A204.1 (cell line): Measurements from ENCODE around the gene ABCA5.

Experiments used
- FAIRE-seq: peaks from 2 replicates; lab custom pipeline; 2012; peaks lifted over from hg19 to GRCh38; lab: Jason Lieb, UNC

Gene ABCA5

GRCh38 chr17:69254187-69254586, 72.7 kb downstream of the ABCA5 start:
- no peak for FAIRE-seq

DNA sequence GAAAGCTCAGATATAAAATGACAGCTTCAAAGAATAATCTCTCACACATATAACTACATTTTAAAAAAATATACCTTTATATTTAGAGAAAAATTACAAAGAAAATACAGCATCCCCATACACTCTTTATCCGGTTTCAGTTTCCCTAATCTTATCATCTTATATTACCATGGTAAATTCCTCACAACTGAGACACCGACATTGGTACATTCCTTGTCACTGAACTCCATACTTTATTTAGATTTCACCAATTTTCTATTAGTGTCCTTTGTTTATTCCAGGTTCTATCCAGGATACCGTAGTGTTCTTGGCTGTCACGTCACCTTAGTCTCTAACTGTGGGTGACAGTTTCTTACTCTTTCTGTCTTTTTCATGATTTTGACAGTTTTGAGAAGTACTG, 76.3 kb downstream of the ABCA5 start:
- no peak for FAIRE-seq

- FAIRE-seq, result peak; percentile 97
Measured at GRCh38 chr17:69246726-69247375, 80.1 kb downstream of the ABCA5 start.

- no peak for FAIRE-seq
Measured at GRCh38 chr17:69246202-69246601, 80.7 kb downstream of the ABCA5 start.

- FAIRE-seq, result no peak
Measured at GRCh38 chr17:69245617-69246016, 81.3 kb downstream of the ABCA5 start.

DNA sequence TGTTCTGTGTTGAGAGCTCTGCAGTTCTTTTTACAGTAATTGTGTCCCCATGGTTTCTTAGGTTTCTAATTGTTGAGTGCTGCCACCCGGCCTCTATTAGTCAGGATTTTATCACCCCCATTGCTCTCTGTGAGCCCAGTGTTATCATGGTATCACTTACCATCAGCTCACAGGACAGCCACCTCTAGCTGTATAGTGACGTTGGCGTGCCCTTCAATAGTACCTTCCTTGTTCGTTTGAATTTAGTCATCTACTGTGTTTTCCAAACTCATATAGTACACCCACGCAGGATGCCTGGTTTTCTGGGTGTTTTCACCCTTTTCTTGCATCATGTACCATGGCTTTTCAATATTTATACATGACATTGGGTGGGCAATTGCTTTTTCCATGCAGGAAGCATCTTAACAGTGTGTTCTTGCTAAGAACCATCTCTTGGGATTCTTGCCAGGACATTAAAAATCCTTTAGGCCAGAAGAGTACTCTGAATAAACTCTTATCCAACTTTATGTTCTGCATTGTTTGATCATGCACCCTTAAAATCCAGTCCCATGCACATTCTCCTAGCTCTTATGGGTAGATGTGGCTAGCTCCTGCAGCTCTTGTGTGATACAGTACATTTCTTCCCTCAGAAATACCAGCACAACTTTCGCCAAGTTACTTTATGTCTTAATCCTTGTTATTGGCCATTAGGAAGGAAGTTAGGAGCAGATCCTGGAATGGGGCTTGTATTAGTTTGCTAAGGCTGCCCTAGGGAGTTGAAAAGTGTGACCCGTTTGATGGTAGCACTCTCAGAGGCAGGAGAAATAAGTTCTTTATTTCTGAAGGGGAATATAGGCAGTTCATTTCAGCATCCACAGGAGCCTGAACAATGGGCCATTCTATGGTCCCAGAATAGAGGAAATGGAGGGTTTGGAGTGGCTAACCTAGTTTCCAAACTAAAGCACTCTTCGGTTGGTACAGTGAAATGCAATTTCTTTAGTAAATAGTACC, 87.0 kb downstream of the ABCA5 start:
- no peak for FAIRE-seq

DNA sequence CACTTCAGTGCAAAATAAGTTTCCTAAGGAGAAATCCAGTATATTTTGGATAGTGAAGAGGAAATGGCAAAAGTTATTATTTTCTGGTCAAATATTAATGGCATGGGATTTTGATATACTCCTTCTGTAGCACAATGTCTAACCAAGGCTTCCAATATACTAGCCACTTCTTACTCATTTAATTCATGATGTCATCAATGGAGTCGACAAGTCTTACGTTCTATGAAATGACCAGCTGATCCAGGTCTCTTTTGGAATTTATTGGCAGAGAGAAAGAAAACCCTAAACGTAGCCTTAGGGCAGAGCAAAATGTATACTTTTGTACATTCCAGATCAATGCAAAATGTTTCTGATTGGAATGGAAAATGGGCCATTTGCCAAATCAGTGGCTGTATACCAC, 90.0 kb downstream of the ABCA5 start:
- FAIRE-seq, result no peak

DNA sequence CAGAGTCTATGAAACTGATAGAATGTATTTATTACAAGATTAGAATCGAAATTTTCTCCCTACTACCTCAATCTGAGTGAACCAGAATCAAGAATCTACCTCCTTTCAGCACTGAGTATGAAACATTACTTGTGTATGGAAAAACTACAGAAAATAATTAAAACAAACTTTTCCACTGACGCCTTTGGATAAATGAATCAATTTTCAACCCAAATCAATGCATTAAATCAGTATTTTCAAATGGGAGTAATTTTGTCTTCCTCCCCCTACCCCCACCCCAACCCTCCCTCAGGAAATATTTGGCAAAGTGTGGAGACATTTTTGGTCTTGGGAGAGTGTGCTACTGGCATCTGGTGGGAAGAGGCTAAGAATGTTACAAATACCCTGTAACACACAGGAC, 90.5 kb downstream of the ABCA5 start:
- no peak for FAIRE-seq

DNA sequence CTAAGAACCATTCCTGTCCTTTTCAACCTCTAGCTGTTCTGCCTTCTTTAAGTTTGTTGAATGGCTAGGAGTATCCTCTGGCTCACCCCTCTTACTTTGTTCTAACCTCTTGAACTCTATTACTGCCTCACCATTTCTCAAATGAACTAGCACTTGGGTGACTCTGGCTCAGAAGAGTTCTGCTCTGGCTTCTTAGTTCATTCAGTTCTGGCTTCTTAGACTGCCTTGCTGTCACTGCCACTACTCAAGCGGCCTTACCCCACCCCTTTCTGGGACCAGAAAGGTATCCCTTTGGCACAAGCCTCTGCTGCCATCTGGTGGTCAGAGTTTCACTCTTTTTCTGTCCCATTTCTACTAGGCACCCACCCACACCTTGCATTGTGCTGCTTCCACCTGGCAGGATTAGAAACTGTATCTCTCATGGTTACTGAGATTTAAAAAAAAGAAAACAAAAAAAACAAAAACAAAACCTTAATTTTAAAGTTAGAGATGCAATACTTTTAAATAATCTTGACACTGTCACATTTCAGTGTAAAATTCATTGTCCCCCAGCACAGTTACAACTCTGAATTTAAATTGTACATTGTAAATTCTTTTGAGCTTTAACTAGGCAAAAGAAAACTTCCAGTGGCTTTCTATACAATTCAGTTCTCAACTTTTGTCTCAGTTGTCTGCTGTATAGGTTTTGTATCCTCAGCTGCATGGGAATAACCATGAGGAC, 91.4 kb downstream of the ABCA5 start:
- FAIRE-seq, result no peak

GRCh38 chr17:69232650-69233049, 94.3 kb downstream of the ABCA5 start:
- FAIRE-seq, result no peak

- no peak for FAIRE-seq
Measured at GRCh38 chr17:69231521-69231920, 95.4 kb downstream of the ABCA5 start.

- FAIRE-seq, result no peak
Measured at GRCh38 chr17:69230939-69231338, 96.0 kb downstream of the ABCA5 start.

- FAIRE-seq, result no peak
Measured at GRCh38 chr17:69228576-69228975, 98.4 kb downstream of the ABCA5 start, which contains the start of gene ABCA10. Gene ABCA10, minus strand, starts transcription at chr17:69228824. Its CDS starts 3,466 bp downstream, at chr17:69225358.

GRCh38 chr17:69228018-69228417, 98.9 kb downstream of the ABCA5 start:
- no peak for FAIRE-seq

GRCh38 chr17:69227541-69227940, 99.4 kb downstream of the ABCA5 start:
- FAIRE-seq, result no peak

- FAIRE-seq, result no peak
Measured at GRCh38 chr17:69223809-69224208, 103.1 kb downstream of the ABCA5 start.

GRCh38 chr17:69222707-69223258, 104.2 kb downstream of the ABCA5 start:
- FAIRE-seq, result no peak

- FAIRE-seq, result no peak
Measured at GRCh38 chr17:69220098-69220497, 106.8 kb downstream of the ABCA5 start.

DNA sequence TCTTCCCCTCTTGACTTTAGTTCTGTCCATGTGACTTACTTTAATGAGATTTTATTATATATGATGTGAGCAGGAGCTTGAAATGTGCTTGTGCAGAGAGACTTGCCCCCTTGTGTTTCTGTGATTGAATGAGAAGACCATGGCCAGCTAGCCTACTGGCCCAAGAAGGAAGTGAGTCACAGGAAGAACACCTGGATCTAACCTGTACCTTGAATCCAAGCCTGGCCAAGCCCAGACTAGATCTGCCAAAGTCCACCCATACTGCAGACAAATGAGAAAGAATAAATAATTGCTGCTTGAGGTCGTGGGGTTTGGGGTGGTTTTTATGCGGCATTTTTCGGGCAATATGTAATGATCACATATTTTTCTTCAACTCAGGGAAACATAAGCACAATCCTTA, 107.9 kb downstream of the ABCA5 start:
- no peak for FAIRE-seq

DNA sequence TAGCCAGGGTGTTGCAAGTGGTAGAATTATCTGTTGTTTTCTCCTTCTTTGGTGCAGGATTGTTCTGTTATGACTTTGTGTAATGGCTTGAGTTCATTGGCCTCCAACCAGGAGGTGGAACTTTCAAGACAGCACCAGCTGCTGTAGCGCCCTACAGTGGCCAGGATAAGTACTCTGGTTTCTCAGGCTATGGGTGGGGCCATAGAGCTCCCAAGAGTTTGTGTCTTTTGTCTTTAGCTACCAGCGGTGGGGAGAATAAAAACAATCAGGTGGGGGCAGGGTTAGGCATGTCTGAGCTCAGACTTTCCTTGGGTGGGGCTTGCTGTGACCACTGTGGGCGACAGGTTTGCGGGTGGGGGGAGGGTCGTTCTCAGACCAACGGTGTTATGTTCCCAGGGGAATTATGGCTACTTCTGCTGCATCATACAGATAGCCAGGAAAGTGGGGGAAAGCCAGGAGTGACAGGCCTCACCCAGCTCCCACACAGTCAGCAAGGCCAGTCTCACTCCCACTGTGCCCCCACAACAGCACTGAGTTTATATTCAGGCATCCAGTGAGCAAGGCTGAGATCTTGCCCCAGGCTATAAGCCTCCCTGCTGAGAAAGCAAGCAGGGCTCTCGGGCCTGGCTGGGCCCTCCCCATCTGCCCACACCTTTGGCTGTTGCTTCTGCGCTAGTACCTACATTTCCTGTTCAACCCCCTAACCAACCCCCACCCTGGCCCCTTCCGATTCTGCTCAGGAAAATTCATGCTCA, 113.7 kb downstream of the ABCA5 start:
- FAIRE-seq, result no peak

GRCh38 chr17:69208640-69209039, 118.3 kb downstream of the ABCA5 start:
- FAIRE-seq, result no peak

DNA sequence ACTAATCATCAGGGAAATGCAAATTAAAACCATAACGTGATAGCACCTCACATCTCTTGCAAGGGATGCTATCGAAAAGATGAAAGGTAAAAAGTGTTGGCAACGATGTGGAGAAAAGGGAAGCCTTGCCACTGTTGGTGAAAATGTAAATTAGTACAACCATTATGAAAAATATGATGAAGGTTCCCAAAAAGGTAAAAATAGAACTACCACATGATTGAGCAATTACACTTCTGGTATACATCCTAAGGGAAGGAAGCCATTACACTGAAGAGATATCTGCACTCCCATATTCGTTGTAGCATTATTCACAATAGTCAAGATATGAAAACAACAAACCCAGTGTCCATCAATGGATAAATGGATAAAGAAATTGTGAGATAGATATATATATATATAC, 119.8 kb downstream of the ABCA5 start:
- FAIRE-seq, result no peak
